GM18520 (cell line): Measurements from ENCODE around the gene SSU72.
"Not testable (repeated sequence)": the region's sequence is repeated elsewhere in the genome, so short reads cannot be mapped to it uniquely, and the experiment has no call there.

Experiments used
- ATAC-seq: cut with Tn5 transposase; IDR thresholded peaks from one replicate; pipeline ENCODE4 v1.9.1; 2021; ENCODE audit not compliant: unreplicated experiment

Gene SSU72

GRCh38 chr1:1561801-1562470 is 12.7 kb downstream of the SSU72 start:
- no peak for ATAC-seq

- no peak for ATAC-seq
Measured at GRCh38 chr1:1560178-1560577, 14.5 kb downstream of the SSU72 start.

DNA sequence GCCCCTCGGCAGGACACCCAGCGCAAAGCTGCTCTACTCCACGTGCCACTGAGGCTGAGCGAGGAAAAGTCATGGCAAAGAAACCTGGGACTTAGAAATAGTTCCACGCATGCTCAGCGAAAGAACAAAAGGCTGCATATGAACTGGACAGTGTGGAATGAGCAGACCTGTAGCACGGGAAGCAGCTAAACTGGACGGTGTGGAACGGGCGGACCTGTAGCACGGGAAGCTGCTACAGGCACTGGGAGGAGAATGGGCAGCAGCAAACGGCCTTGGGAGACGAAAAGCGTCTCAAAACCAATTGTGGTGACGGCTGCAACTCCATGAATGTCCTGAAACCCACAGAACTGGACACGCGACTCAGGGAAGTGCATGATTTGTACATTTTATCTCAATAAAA is 15.6 kb downstream of the SSU72 start:
- ATAC-seq: no peak

DNA sequence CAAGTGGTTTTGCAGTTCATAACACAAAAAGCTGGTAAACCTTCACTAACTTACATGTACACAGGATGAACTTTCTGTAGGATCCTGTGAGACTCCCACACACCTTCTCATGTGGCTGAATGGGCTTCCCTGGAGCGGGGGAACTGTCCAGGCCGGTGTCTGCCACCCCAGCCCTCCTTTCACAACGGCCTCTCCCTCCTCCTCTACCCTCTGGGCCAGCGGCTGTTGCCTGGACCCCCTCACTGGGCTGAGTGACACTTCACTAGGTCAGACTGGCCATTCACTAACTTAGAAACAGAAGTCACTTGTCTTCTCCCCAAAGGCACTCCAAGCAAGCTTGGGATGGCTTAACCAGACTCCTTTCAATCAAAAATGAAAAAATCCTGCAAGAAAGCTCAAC is 16.1 kb downstream of the SSU72 start:
- ATAC-seq: no peak

DNA sequence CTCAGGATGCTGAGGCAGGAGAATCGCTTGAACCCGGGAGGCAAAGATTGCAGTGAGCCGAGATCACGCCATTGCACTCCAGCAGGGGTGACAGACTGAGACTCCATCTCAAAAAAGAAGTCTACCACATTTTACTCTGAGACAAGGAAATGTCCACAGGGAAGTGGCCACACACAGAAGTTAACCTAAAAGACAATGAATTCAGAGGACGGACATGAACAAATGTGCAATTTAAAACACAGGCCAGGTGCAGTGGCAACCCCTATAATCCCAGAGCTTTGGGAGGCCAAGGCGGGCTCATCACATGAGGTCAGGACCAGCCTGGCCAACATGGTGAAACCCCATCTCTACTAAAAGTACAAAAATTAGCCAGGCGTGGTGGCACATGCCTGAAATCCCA is 17.0 kb downstream of the SSU72 start:
- ATAC-seq: not testable (repeated sequence)

DNA sequence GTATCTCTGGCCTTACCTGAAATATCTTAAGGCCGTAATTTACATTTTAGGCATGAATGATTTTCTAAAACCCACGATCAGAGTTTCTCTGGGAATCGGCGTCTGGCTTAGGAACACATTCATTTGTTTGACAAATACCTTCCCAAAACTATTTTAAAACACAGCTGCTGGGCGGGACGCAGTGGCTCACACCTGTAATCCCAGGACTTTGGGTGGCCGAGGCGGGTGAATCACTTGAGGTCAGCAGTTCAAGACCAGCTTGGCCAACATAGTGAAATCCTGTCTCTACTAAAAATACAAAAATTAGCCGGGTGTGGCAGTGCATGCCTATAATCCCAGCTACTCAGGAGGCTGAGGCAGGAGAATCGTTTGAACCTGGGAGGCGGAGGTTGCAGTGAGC is 17.7 kb downstream of the SSU72 start:
- ATAC-seq: not testable (repeated sequence)

DNA sequence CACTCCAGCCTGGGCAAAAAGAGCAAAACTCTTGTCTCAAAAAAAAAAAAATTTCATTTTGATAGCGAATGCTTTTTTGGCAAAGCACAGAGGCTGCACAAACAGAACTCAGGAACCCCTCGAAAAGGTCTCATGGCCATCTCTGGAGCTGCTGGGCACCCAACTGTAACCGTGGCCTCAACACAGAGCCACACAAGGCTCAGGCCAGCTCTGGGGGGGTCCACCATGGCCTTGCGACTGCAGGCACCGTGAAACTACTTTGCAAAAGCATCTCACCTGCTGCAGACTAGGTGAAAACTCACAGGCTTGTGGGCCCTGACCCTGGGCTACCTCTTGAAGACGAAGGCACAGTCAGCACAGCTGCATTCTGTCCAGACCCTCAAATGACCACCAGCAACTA is 18.2 kb downstream of the SSU72 start:
- no peak for ATAC-seq

- no peak for ATAC-seq
Measured at GRCh38 chr1:1554926-1555915, 19.4 kb downstream of the SSU72 start.

DNA sequence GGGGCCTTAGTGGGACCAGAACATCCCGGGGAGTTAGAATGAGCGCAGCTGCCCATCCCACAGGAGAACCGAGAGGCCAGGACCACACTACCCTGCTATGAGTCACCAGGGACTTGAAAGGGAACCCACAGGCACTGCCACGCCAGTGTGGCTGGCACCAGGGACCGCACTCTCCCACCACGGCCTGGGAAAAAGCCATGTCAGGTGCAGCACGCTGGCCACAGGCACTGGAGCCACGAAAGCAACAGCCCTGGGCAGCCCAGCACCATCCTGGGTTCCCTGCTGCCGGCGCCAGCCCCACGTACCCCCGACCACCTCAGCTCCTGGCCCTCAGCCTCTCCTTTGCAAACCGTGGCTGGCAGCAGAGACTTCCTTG is 20.1 kb downstream of the SSU72 start:
- no peak for ATAC-seq

DNA sequence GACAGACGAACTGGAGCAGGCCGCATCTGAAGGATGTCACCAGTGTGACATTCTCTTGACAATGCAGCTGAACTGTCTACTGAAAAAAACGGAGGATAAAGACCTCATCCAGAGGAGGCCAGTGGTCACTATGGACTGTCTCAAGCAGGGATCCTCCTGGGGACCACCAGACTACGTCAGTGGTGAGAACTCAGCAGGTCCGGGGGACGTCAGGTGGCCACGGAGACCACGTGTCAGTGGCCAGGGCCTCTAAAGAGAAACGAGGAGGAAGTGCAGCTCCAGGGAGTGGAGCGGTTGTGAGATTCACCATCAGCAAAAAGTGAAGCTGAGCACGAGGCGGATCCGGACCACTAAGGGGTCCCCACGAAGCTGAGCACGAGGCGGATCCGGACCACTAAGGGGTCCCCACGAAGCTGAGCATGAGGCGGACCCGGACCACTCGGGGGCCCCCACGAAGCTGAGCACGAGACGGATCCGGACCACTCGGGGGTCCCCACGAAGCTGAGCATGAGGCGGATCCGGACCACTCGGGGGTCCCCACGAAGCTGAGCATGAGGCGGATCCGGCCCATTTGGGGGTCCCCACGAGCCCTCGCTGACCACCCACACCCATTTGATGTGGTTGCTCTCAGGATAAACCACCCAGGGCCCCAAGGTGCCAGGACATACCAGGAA is 20.7 kb downstream of the SSU72 start:
- no peak for ATAC-seq

GRCh38 chr1:1552263-1552639 is 22.4 kb downstream of the SSU72 start:
- no peak for ATAC-seq

DNA sequence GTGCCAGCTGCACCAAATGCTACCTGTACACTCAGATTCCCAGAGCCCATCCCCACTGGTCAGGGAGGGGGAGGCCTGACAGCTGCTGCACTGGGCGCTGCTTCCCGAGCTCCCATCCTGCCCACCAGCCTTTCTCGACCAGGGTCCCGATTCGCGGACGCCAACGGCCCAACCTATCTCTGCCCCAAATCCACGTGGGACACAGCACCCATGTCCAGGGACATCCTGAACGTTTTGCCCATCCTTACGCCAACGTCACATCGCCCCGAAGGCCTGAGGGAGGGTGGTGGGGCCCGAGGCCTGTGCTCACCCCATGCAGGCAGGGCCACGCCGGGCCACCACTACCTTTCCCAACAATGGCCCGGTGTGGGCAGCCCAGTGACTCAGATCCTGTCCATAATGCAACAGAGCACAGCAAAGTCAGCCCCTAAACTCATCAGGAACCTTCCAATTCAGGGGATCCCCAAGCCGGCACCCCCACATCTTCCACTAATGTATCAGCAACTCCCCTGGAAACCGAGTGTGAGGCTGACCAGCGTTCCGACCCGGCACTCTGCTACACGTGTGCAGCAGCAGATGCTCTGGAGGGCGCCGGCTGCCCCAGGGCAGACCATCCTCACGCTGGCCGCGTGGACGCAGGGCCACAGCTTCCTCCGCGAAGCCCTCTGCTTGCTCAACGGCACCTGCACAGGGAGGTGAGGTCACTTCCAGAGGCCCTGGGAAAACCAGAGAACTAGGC is 23.0 kb downstream of the SSU72 start:
- no peak for ATAC-seq

GRCh38 chr1:1550591-1551432 is 23.9 kb downstream of the SSU72 start:
- ATAC-seq: no peak

GRCh38 chr1:1550087-1550486 is 24.6 kb downstream of the SSU72 start:
- no peak for ATAC-seq

GRCh38 chr1:1548591-1548990 is 26.1 kb downstream of the SSU72 start:
- ATAC-seq: no peak

- no peak for ATAC-seq
Measured at GRCh38 chr1:1547476-1547875, 27.2 kb downstream of the SSU72 start.

- no peak for ATAC-seq
Measured at GRCh38 chr1:1547011-1547410, 27.7 kb downstream of the SSU72 start.

DNA sequence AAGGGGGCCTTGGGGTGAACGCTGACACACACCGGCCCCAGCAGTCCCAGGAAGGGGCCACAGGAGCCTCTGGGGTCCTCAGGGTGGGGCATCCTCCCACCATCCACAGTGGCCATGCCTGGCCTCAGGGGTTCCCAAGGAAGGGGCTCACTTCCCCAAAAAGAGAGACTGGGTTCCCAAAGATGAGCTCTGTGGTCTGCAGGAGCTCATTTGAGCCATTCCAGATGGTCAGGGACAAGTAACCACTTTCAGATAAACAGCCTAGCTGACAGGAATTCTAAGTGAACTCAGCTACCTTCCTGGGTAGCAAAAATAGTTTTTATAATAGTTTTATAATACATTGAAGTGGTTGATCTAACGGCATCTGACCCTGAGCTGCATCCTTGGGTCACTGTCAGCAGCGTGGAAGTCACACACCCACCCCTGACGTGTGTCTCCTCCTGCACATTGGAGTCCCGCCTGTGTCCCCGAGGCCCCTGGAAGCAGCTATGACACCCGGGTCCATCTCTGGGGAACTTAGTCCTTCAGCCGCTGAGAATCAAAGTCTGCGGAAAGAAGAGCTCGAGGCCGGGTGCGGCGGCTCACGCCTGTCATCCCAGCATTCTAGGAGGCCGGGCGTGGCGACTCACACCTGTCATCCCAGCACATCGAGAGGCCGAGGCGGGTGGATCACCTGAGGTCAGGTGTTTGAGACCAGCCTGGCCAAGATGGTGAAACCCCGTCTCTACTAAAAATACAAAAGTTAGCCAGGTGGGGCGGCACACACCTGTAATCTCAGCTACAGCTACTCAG is 28.5 kb downstream of the SSU72 start:
- no peak for ATAC-seq

GRCh38 chr1:1544544-1544943 is 30.1 kb downstream of the SSU72 start:
- ATAC-seq: no peak
